WERI-Rb-1 (cell line): Measurements from ENCODE around the gene B3GAT2.
A peak's percentile ranks its signal among the peaks of the same experiment; 100 is the strongest.

Experiments
- DNase-seq: peaks from one replicate; pipeline ENCODE4 v3.0.0-alpha.2; 2020
- H3K27ac ChIP-seq: fragments of 250-450 bp; sonication (Bioruptor Pico); 2 replicates; pipeline ENCODE4 v1.5.1; 2020; ENCODE audit warnings: mild to moderate bottlenecking, moderate library complexity
- H3K27me3 ChIP-seq: fragments of 250-450 bp; sonication (Bioruptor Pico); 2 replicates; pipeline ENCODE4 v1.5.1; 2021; ENCODE audit warnings: mild to moderate bottlenecking, low read depth, moderate library complexity; ENCODE audit not compliant: insufficient read depth, severe bottlenecking
- H3K36me3 ChIP-seq: fragments of 250-450 bp; sonication (Bioruptor Pico); 2 replicates; pipeline ENCODE4 v1.5.1; 2020; ENCODE audit warnings: mild to moderate bottlenecking, moderate library complexity
- H3K4me3 ChIP-seq: 2 replicates; pipeline ENCODE4 v1.5.1; 2011; ENCODE audit warnings: low read depth, mild to moderate bottlenecking, control low read depth, low read length
- H3K9me3 ChIP-seq: fragments of 250-450 bp; sonication (Bioruptor Pico); 2 replicates; pipeline ENCODE4 v1.5.1; 2021; ENCODE audit warnings: mild to moderate bottlenecking, moderate library complexity; ENCODE audit not compliant: severe bottlenecking
- TF ChIP-seq, protein P1 (sequence below): IDR thresholded peaks from 2 replicates; pipeline ENCODE4 v1.5.1; 2011; ENCODE audit warnings: low read depth, mild to moderate bottlenecking, control low read depth, inconsistent platforms, low read length

B3GAT2 gene

DNA sequence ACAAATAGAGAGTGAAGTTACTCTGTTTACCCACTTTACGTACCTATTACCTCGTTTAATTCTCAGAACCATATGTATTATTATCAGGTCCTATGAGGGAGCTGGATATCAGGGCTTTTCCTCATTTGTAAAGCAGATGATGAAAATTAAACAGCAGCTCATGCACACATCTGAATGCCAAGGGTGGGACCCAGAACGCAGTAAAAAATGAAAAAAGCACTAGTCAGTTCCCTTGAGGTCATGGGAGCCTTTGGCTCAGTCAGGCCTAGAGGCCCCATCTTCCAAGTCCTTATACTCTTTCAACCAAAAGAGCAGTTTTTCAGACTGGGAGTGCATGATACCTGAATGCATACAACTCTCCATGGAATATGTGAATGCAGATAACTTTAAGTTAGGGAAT lies 23.0 kb downstream of the B3GAT2 start:
- H3K4me3 ChIP-seq, result no peak overlapping the region
- no peaks in the 10 kb centered on the region for H3K36me3 ChIP-seq
- DNase-seq, result no peak
- TF ChIP-seq, protein P1, sequence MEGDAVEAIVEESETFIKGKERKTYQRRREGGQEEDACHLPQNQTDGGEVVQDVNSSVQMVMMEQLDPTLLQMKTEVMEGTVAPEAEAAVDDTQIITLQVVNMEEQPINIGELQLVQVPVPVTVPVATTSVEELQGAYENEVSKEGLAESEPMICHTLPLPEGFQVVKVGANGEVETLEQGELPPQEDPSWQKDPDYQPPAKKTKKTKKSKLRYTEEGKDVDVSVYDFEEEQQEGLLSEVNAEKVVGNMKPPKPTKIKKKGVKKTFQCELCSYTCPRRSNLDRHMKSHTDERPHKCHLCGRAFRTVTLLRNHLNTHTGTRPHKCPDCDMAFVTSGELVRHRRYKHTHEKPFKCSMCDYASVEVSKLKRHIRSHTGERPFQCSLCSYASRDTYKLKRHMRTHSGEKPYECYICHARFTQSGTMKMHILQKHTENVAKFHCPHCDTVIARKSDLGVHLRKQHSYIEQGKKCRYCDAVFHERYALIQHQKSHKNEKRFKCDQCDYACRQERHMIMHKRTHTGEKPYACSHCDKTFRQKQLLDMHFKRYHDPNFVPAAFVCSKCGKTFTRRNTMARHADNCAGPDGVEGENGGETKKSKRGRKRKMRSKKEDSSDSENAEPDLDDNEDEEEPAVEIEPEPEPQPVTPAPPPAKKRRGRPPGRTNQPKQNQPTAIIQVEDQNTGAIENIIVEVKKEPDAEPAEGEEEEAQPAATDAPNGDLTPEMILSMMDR, result no peak
- no peaks in the 10 kb centered on the region for H3K27me3 ChIP-seq
- no peaks in the 10 kb centered on the region for H3K9me3 ChIP-seq
- no peak overlapping the region for H3K27ac ChIP-seq

GRCh38 chr6:70905742-70906141 lies 51.1 kb downstream of the B3GAT2 start:
- no peaks in the 10 kb centered on the region for H3K9me3 ChIP-seq
- TF ChIP-seq, protein P1, result no peak
- DNase-seq, result no peak
- H3K27me3 ChIP-seq, result no peaks in the 10 kb centered on the region
- H3K4me3 ChIP-seq, result no peak overlapping the region
- H3K27ac ChIP-seq, result no peak overlapping the region
- no peaks in the 10 kb centered on the region for H3K36me3 ChIP-seq

- DNase-seq, result no peak
- no peak overlapping the region for H3K4me3 ChIP-seq
- TF ChIP-seq, protein P1, result no peak
Measured at GRCh38 chr6:70903665-70904452, 53.0 kb downstream of the B3GAT2 start.

GRCh38 chr6:70901324-70901723 lies 55.5 kb downstream of the B3GAT2 start:
- no peak overlapping the region for H3K4me3 ChIP-seq
- no peaks in the 10 kb centered on the region for H3K9me3 ChIP-seq
- DNase-seq, result no peak
- no peak overlapping the region for H3K27ac ChIP-seq
- TF ChIP-seq, protein P1, result peak; percentile 30; the same call in 1 of the 2 replicates
- no peaks in the 10 kb centered on the region for H3K36me3 ChIP-seq
- H3K27me3 ChIP-seq, result no peaks in the 10 kb centered on the region

More at GRCh38 chr6:70903665-70904452, 53.0 kb downstream of the B3GAT2 start:
- Histone ChIP-seq H3K27ac (no peak overlapping the region), H3K36me3 (no peaks in the 10 kb centered on the region), H3K9me3 (no peaks in the 10 kb centered on the region), H3K27me3 (no peaks in the 10 kb centered on the region)

GRCh38 chr6:70900047-70900446 lies 56.8 kb downstream of the B3GAT2 start:
- Histone ChIP-seq H3K27me3 (no peaks in the 10 kb centered on the region), H3K27ac (no peak overlapping the region), H3K36me3 (no peaks in the 10 kb centered on the region), H3K9me3 (no peaks in the 10 kb centered on the region), H3K4me3 (no peak overlapping the region)
- TF ChIP-seq, protein P1, result no peak
- no peak for DNase-seq

GRCh38 chr6:70894001-70894400 lies 62.9 kb downstream of the B3GAT2 start:
- Histone ChIP-seq H3K4me3 (no peak overlapping the region), H3K9me3 (no peaks in the 10 kb centered on the region), H3K27me3 (no peaks in the 10 kb centered on the region), H3K27ac (no peak overlapping the region), H3K36me3 (no peaks in the 10 kb centered on the region)
- TF ChIP-seq, protein P1, result no peak
- DNase-seq, result no peak
